ENCODE results near the gene GALNT2.
A peak's percentile ranks its signal among the peaks of the same experiment; 100 is the strongest.

Gene GALNT2

GRCh38 chr1:230194525-230194924 is 127.5 kb downstream of the GALNT2 start:
- Histone ChIP-seq H3K9ac (ENCODE audit: insufficient read length) (no peak overlapping the region), H3K9me3 (ENCODE audit: low read depth, low read length) (no peaks in the 10 kb centered on the region), H3K36me3 (ENCODE audit: insufficient read depth, low read length) (no peaks in the 10 kb centered on the region), H3K27ac (no peak overlapping the region), H3K4me3 (0 out of 2 replicates have a peak overlapping the region, but pooled peaks have one; percentile 36)
- no peak for TF ChIP-seq EZH2 (IDR thresholded peaks at IDR 0.05)
- TF ChIP-seq POLR2AphosphoS5 (IDR thresholded peaks at IDR 0.05; ENCODE audit: borderline replicate concordance, low read depth, low read length): no peak
- no peak for TF ChIP-seq FOXP2 (optimal IDR thresholded peaks at IDR 0.05; ENCODE audit: control extremely low read depth, extremely low read length, insufficient read depth)
- no peak for DNase-seq (ENCODE audit: low read depth, low spot score)

GRCh38 chr1:230195199-230195598 is 128.2 kb downstream of the GALNT2 start:
- Histone ChIP-seq H3K36me3 (ENCODE audit: insufficient read depth, low read length) (no peaks in the 10 kb centered on the region), H3K27ac (no peak overlapping the region)

GRCh38 chr1:230196077-230196476 is 129.0 kb downstream of the GALNT2 start:
- no peak for DNase-seq (ENCODE audit: low read depth, low spot score)
- H3K27ac ChIP-seq: no peak overlapping the region
- H3K36me3 ChIP-seq (ENCODE audit: insufficient read depth, low read length): no peaks in the 10 kb centered on the region
- H3K9ac ChIP-seq (ENCODE audit: insufficient read length): no peak overlapping the region
- no peak overlapping the region for H3K4me3 ChIP-seq
- TF ChIP-seq POLR2AphosphoS5 (IDR thresholded peaks at IDR 0.05; ENCODE audit: borderline replicate concordance, low read depth, low read length) (no peak), EZH2 (IDR thresholded peaks at IDR 0.05) (no peak), FOXP2 (optimal IDR thresholded peaks at IDR 0.05; ENCODE audit: control extremely low read depth, extremely low read length, insufficient read depth) (no peak)
- no peaks in the 10 kb centered on the region for H3K9me3 ChIP-seq (ENCODE audit: low read depth, low read length)

More at GRCh38 chr1:230195199-230195598, 128.2 kb downstream of the GALNT2 start:
- H3K9ac ChIP-seq (ENCODE audit: insufficient read length): no peak overlapping the region
- peak overlapping the region; percentile 36; the same call in 1 of the 2 replicates for H3K4me3 ChIP-seq
- DNase-seq (ENCODE audit: low read depth, low spot score): peak; percentile 37
- H3K9me3 ChIP-seq (ENCODE audit: low read depth, low read length): no peaks in the 10 kb centered on the region
- TF ChIP-seq EZH2 (IDR thresholded peaks at IDR 0.05) (no peak), POLR2AphosphoS5 (IDR thresholded peaks at IDR 0.05; ENCODE audit: borderline replicate concordance, low read depth, low read length) (no peak), FOXP2 (optimal IDR thresholded peaks at IDR 0.05; ENCODE audit: control extremely low read depth, extremely low read length, insufficient read depth) (no peak)

- no peak overlapping the region for H3K4me3 ChIP-seq
- TF ChIP-seq EZH2 (IDR thresholded peaks at IDR 0.05) (no peak), POLR2AphosphoS5 (IDR thresholded peaks at IDR 0.05; ENCODE audit: borderline replicate concordance, low read depth, low read length) (no peak), FOXP2 (optimal IDR thresholded peaks at IDR 0.05; ENCODE audit: control extremely low read depth, extremely low read length, insufficient read depth) (no peak)
- H3K9me3 ChIP-seq (ENCODE audit: low read depth, low read length): no peaks in the 10 kb centered on the region
- no peaks in the 10 kb centered on the region for H3K36me3 ChIP-seq (ENCODE audit: insufficient read depth, low read length)
- DNase-seq (ENCODE audit: low read depth, low spot score): no peak
- no peak overlapping the region for H3K27ac ChIP-seq
- H3K9ac ChIP-seq (ENCODE audit: insufficient read length): no peak overlapping the region
Observed at GRCh38 chr1:230197644-230198567, 130.9 kb downstream of the GALNT2 start.

- H3K9ac ChIP-seq (ENCODE audit: insufficient read length): no peak overlapping the region
- no peaks in the 10 kb centered on the region for H3K9me3 ChIP-seq (ENCODE audit: low read depth, low read length)
- no peak for TF ChIP-seq EZH2 (IDR thresholded peaks at IDR 0.05)
- no peak for TF ChIP-seq FOXP2 (optimal IDR thresholded peaks at IDR 0.05; ENCODE audit: control extremely low read depth, extremely low read length, insufficient read depth)
- TF ChIP-seq POLR2AphosphoS5 (IDR thresholded peaks at IDR 0.05; ENCODE audit: borderline replicate concordance, low read depth, low read length): no peak
- no peak overlapping the region for H3K27ac ChIP-seq
- DNase-seq (ENCODE audit: low read depth, low spot score): no peak
- no peak overlapping the region for H3K4me3 ChIP-seq
- no peaks in the 10 kb centered on the region for H3K36me3 ChIP-seq (ENCODE audit: insufficient read depth, low read length)
Observed at GRCh38 chr1:230199034-230199433, 132.0 kb downstream of the GALNT2 start.

- Histone ChIP-seq H3K36me3 (ENCODE audit: insufficient read depth, low read length) (no peaks in the 10 kb centered on the region), H3K4me3 (no peak overlapping the region), H3K9ac (ENCODE audit: insufficient read length) (no peak overlapping the region), H3K9me3 (ENCODE audit: low read depth, low read length) (no peaks in the 10 kb centered on the region), H3K27ac (no peak overlapping the region)
- no peak for DNase-seq (ENCODE audit: low read depth, low spot score)
- TF ChIP-seq POLR2AphosphoS5 (IDR thresholded peaks at IDR 0.05; ENCODE audit: borderline replicate concordance, low read depth, low read length) (no peak), EZH2 (IDR thresholded peaks at IDR 0.05) (no peak), FOXP2 (optimal IDR thresholded peaks at IDR 0.05; ENCODE audit: control extremely low read depth, extremely low read length, insufficient read depth) (no peak)
Observed at GRCh38 chr1:230199554-230199953, 132.5 kb downstream of the GALNT2 start.

- Histone ChIP-seq H3K27ac (no peak overlapping the region), H3K9ac (ENCODE audit: insufficient read length) (no peak overlapping the region), H3K9me3 (ENCODE audit: low read depth, low read length) (no peaks in the 10 kb centered on the region), H3K36me3 (ENCODE audit: insufficient read depth, low read length) (no peaks in the 10 kb centered on the region), H3K4me3 (no peak overlapping the region)
- TF ChIP-seq EZH2 (IDR thresholded peaks at IDR 0.05): no peak
- no peak for TF ChIP-seq FOXP2 (optimal IDR thresholded peaks at IDR 0.05; ENCODE audit: control extremely low read depth, extremely low read length, insufficient read depth)
- TF ChIP-seq POLR2AphosphoS5 (IDR thresholded peaks at IDR 0.05; ENCODE audit: borderline replicate concordance, low read depth, low read length): no peak
- DNase-seq (ENCODE audit: low read depth, low spot score): no peak
Observed at GRCh38 chr1:230200276-230200675, 133.2 kb downstream of the GALNT2 start.

GRCh38 chr1:230201445-230201844 is 134.4 kb downstream of the GALNT2 start:
- DNase-seq (ENCODE audit: low read depth, low spot score): no peak
- no peak overlapping the region for H3K4me3 ChIP-seq
- no peaks in the 10 kb centered on the region for H3K9me3 ChIP-seq (ENCODE audit: low read depth, low read length)
- H3K27ac ChIP-seq: no peak overlapping the region
- H3K9ac ChIP-seq (ENCODE audit: insufficient read length): no peak overlapping the region
- no peak for TF ChIP-seq EZH2 (IDR thresholded peaks at IDR 0.05)
- no peak for TF ChIP-seq POLR2AphosphoS5 (IDR thresholded peaks at IDR 0.05; ENCODE audit: borderline replicate concordance, low read depth, low read length)
- TF ChIP-seq FOXP2 (optimal IDR thresholded peaks at IDR 0.05; ENCODE audit: control extremely low read depth, extremely low read length, insufficient read depth): no peak
- no peaks in the 10 kb centered on the region for H3K36me3 ChIP-seq (ENCODE audit: insufficient read depth, low read length)
